Forelimb muscle (tissue), 1 donor: ENCODE measurements around the gene H6PD. TPM values are rescaled to one million over a fixed set of nuclear protein-coding genes. Genes with fewer than 3 reads are reported as not detected.

Experiments
- DNase-seq: peaks from one replicate; pipeline ENCODE4 v3.0.0-alpha.2; 2013; ENCODE audit warnings: low read depth
- polyA plus RNA-seq: library from polyadenylated mRNA; unstranded; fragments of 120-200 nt; gene quantifications from one replicate; pipeline ENCODE4 v1.2.1, GENCODE V29; 2013; ENCODE audit not compliant: insufficient read length

The H6PD gene
- polyA plus RNA-seq, 1 donor: 31.0 TPM

DNA sequence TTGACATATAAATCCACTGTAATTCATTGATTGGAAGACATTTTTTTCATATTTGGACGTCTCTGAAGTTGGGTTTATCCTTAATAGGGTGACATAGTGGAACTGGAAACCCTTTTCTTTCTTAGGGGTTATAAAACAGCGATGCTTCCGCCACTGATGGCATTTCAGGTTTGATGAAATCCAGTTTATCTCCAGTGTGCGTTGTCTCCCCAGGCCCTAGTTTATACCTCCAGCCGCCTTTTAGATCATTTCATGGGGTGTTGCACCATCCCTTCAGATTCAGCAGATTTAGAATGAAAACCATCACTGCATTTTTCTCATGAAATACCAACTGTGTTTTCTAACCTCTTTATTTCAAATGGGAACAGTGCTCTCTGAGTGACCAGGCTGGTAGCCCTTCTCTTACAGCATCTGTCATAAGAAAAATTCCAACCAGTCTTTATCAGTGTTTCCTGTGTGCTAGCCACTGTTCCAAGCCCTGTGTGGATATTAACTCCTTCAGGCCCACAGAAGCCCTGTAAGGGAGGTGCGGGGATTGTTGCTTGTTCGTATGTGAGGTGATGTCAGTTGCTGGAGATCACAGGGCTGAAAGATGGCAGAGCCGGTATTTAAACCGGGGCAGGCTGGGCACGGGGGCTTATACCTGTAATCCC lies 19.0 kb downstream of the H6PD start:
- no peak for DNase-seq

DNA sequence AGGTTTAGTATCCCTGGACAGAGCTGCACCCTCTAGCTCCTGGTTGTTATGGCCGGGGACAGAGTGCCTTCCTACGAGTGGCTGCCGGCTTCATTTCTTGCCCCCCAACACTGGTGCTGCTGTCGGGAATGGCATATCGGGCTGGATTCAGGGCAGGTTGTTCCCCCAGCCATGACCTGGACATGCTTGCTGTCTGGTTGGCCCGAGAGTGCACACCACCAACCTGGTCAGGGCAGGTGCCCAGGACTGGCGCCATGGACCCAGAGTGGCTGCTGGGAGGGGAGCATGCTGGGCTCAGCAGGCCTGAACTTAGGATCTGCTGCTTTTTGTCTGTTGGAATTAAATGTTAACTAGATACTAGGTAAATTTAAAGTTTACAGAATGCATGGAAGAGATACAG lies 21.8 kb downstream of the H6PD start:
- no peak for DNase-seq

DNA sequence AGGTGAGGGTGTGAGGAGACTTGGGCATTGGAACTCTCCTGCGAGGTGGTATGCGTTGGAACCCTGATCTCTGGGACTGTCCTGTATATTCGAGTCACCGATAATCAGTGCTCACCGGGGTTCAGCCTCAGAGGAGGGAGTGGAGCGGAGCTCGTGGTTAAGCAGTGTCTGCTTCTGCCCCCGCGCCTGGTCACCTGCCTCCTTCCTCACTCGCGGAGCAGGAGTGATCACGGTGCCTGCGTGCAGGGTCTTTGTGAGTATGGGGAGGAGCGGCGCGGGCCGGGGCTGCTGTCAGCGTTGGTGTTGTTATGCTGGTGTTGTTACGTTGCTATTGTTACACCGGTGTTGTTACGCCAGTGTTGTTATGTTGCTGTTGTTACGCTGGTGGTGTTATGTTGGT lies 23.3 kb downstream of the H6PD start:
- DNase-seq: no peak

DNA sequence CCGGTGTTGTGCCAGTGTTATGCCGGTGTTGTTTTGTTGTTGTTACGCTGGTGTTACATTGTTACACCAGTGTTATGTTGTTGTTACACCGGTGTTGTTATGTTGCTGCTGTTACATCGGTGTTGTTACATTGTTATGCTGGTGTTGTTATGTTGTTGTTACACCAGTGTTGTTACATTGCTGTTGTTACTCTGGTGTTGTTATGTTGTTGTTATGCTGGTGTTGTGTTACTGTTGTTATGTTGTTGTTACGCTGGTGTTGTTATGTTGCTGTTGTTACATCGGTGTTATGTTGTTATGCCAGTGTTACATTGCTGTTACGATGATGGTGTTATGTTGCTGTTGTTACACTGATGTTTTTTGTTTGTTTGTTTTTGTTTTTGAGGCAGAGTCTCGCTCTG lies 24.1 kb downstream of the H6PD start:
- no peak for DNase-seq

DNA sequence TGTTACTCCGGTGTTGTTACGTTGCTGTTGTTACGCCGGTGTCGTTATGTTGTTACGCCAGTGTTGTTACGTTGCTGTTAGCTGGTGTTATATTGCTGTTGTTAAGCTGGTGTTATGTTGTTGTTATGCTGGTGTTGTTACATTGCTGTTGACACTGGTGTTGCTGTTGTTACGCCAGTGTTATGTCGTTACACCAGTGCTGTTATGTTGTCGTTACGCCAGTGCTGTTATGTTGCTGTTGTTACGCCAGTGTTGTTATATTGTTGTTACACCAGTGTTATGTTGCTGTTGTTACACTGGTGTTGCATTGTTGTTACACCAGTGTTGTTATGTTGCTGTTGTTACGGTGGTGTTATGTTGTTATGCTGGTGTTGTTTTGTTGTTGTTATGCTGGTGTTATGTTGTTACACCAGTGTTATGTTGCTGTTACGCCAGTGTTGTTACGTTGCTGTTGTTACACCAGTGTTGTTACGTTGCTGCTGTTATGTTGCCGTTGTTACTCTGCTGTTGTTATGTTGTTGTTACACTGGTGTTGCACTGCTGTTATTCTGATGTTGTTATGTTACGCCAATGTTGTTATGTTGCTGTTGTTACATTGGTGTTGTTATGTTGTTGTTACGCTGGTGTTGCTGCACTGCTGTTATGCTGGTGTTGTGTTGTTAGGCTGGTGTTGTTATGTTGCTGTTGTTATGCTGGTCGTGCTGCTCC lies 25.6 kb downstream of the H6PD start:
- no peak for DNase-seq

DNA sequence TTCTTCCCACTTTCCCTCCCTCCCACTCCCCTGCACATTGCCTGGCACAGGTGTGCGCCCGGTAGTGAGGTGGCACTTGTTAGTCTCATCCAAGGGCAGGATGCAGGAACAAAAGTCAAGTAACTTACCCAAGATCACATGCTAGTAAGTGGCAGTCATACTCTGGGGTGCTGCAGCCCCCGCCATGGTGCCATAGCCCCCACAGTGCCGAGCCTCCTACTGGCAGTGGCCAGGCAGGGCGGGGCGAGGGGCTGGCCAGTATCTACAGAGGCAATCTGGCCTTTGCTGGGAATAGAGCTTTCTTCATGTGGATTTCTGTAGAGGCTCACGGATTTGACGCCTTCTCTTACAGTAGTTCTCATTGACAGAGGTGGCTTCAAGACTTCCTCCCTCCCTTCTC lies 26.9 kb downstream of the H6PD start:
- no peak for DNase-seq

DNA sequence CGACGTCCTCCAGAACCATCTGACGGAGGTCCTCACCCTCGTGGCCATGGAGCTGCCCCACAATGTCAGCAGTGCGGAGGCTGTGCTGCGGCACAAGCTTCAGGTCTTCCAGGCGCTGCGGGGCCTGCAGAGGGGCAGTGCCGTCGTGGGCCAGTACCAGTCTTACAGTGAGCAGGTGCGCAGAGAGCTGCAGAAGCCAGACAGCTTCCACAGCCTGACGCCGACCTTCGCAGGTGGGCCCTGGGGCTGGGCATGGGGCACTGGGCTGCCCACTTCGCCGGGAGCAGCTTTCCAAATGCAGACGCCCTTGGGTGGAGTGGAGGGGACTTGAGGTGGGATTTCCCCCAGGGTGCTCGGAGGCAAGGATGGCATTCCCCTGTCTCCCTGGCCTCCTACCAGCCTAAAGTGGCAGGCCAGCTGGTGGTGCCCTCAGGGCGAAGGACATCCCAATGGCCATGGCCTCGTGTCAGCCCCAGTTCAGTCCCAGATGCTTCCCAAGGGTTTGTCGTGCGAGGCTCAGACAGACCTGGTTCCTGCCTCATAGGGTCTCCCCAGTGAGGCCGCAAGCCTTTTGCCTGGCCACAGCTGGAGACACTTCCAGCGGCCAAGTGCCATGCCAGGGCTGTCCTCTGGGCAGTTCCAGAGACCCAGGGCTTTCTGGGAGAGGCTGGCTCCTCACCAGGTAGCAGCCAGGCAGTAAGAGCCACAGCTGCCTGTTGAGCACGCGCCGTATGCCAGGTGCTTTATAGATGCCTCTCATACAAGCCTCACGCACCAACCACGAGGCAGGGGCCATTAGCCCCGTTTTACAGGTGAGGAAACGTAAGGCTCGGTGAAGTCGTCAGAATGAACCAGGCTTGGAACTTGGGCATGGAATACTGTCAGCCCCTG lies 27.8 kb downstream of the H6PD start:
- no peak for DNase-seq

DNA sequence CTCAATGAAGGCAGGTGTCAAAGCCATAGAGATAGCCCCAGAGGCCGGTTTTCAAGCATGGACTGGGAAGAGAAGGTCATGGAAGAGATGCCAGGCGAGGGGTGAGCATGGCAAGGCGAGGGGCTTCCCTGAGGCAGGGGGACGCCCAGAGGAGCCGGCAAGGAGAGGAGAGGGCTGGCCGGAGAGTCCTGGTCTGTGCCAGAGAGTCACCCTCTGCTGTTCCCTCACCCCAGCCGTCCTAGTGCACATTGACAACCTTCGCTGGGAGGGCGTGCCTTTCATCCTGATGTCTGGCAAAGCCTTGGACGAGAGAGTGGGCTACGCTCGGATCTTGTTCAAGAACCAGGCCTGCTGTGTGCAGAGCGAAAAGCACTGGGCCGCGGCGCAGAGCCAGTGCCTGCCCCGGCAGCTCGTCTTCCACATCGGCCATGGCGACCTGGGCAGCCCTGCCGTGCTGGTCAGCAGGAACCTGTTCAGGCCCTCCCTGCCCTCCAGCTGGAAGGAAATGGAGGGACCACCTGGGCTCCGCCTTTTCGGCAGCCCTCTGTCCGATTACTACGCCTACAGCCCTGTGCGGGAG lies 28.8 kb downstream of the H6PD start:
- no peak for DNase-seq

DNA sequence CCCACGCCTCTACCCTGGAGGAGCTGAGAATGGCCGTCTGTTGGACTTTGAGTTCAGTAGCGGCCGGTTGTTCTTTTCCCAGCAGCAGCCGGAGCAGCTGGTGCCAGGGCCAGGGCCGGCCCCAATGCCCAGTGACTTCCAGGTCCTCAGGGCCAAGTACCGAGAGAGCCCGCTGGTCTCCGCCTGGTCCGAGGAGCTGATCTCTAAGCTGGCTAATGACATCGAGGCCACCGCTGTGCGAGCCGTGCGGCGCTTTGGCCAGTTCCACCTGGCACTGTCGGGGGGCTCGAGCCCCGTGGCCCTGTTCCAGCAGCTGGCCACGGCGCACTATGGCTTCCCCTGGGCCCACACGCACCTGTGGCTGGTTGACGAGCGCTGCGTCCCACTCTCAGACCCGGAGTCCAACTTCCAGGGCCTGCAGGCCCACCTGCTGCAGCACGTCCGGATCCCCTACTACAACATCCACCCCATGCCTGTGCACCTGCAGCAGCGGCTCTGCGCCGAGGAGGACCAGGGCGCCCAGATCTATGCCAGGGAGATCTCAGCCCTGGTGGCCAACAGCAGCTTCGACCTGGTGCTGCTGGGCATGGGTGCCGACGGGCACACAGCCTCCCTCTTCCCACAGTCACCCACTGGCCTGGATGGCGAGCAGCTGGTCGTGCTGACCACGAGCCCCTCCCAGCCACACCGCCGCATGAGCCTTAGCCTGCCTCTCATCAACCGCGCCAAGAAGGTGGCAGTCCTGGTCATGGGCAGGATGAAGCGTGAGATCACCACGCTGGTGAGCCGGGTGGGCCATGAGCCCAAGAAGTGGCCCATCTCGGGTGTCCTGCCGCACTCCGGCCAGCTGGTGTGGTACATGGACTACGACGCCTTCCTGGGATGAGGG lies 29.7 kb downstream of the H6PD start:
- no peak for DNase-seq

DNA sequence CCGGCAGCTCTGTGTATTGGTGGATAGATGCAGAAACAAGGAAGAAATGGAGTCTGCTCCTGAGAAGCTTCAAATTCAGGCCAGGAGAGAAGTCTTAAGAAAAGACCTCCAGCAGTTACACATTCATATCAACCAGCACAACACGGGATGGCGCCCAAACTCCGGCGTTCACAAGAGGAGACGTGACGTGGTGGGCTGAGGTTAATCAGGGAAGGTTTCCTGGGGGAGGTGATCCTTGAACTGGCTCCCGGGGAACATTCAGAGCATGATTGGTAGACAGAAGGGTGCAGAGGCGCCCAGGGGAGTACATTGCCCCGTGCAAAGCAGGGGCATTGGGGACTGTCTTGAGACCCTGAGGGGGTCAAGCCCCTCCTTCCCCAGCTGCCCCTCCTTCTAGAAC lies 30.5 kb downstream of the H6PD start:
- DNase-seq: no peak

DNA sequence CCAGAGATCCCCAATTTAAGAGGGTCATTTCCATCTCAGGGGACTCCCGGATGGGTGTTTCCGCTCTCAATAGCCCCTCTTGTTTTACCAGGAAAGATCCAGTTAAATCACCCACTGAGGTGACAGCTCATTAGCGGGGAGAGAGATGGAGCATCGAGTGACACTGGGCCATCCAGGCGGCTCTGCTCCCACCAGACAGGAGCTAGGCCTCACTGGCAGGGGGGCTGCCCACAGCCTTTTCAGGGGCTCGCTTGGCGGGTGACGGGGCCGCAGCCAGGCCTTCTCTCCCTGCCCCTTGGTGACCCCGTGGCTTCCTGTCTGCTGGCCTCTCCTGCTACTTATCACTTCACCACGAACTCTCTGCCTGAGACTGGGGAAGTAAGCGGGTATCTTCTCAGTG lies 31.4 kb downstream of the H6PD start:
- DNase-seq: no peak

DNA sequence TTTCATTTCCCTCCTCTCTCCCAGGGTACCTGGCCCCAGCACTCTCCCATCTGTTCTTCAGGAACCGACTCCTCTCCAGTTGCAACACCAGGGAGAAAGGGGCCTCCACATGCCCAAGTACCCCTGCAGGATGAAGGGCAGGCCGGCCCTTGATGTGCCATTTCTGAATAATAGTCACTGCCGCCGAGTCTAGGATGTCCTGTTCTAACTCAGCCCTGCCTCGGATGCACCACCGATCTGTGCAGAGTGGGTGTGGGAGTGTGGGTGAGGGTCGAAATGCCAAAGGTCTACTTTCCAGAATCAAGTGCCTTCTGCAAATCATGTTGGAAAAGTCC lies 32.7 kb downstream of the H6PD start:
- no peak for DNase-seq

DNA sequence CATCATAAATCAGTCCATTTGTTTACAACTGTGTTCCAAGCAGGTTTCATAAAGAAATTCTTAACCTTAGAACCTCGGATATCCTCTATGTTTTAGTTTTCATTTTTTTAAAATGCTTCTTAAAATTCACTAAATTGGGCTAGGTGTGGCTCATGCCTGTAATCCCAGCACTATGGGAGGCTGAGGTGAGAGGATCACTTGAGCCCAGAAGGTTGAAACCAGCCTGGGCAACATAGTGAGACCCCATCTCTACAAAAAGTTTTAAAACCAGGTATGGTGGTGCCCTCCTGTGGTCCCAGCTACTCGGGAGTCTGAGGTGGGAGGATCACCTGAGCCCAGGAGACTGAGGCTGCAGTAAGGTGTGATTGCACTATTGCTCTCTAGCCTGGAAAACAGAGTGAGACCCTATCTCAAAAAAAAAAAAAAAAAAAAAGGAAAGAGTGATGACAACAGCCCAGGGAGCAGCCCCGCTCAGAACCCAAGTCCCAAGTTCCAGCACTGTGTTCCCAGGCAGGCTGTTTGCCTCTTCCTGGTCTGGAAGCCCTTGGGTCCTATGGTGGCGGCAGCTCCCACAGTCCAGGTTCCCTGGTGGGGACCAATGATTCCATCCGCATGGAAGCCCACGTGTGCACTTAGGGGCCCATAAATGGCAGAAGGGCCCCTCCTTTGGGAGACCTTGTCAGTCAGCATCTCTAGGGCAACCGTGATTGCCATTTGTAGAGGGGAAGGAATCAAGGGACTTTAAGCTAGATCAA lies 33.4 kb downstream of the H6PD start:
- DNase-seq: no peak

DNA sequence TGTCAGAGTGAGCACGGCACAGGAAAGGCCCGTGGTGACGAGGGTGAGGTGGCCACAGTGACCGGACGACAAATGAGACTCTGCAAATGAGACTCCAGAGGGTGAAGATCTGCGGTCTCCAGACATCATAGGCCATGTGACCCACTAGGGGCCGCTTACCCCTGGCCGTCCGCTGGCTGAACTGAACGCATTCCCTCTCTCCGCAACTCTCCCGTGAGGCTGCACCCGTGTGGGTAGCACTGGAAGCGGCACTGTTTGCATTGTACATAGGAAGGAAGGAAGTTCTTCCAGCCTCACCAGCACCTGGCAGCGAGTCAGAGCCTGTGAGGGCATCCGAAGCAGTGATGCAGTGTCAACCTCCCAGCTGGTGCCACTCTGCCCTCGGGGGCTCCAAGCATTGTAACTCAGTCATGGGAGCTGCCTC lies 34.5 kb downstream of the H6PD start:
- no peak for DNase-seq

DNA sequence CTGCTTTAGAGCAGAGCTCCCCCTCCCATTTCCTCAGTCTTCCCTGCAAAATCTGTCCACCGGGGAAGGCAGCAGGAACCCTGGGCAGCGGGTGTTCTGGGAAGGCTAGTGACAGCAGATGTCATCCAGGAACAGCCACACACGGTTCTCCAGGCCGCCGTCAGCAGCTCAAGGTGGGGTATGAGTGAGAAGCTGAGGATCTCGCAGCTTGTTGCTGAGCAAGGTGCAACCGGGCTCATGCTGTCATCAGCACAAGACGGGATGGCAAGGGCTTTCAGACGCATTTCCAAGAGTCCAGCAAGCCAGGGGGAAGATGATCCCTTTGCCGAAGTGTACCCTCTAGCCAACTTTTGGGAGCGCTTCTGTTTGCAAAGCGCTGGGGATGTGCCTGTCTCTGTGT lies 35.1 kb downstream of the H6PD start:
- no peak for DNase-seq

DNA sequence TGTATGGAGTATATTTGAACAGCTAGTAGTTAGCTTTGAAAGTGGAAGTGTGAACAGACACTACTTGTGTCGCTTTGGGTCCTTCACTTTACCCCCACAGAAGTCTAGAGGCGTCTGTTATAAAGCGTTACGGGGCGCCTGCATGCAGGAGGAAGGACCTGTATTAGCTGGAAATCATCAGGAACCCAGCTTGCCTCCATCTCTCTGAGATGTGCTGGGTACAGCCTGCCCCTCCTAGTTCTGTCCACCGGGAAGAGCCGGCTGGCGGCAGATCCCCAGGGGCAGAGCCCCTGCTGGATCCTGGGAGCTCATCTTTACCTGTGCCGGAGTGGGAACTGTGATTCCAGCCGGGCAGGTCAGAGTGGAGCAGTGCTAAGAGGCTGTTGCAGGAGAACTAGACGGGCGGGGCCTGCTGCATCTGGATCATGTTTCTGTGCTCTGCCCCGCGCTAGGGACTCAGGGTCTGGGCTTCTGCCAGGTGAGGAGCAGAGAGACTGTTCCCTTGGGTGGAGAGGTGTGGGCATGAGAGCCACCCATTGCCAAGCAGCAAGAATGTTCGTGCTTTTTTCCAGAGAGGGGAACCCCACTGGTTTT lies 35.8 kb downstream of the H6PD start:
- DNase-seq: no peak

DNA sequence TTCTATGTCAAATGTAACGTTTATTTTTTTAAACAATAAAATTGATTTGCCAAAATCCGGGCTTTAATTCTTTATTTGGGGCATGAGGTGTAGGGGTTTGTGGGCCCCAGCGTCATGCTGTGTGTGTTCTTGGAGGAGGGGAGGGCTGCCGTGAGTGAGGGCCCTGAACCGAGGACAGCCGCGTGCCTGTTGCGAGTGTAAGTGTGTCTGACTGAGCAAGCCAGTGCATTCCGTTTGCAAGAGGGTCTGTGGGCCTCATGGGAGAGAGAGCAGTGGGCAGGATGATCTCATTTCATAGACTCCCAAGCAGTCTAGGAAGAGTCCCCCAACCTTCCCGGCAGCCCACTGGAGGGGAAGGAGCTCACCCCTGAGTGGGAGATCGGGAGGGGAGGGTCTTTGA lies 36.7 kb downstream of the H6PD start:
- no peak for DNase-seq

DNA sequence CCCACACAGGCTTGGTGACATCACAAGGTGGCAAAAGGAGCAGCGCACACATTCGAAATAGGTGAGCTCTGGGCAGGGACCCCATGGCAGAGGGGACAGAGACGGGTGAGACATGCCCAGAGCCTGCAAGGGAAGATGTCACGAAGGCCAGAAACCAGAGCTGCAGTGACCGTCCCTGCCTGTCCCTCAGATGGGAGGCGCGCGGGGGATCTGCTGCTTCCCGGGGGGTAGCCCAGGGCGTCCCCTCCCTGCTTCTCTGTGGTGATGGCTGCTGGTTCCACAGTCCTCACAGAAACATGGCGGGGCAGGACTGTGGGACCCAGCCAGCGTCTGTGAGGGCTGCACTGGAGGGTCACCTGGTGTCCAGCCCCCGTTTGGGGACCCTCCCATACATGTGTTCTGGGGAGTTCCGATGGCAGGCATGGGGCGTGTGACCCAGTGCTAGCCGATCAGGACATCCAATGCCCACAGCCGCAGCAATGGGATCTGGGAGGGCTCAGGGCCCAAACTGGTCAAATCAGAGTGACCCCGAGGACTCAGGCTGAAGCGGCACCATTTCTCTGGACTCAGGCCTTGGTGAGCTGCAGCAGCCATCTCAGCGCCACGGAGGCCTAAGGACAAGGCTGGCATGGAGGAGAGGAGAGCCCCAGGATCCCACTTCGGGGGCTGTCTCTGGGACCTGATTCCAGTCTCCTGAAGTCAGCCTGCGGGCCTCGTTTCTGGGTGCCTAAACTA lies 37.5 kb downstream of the H6PD start:
- DNase-seq: no peak

DNA sequence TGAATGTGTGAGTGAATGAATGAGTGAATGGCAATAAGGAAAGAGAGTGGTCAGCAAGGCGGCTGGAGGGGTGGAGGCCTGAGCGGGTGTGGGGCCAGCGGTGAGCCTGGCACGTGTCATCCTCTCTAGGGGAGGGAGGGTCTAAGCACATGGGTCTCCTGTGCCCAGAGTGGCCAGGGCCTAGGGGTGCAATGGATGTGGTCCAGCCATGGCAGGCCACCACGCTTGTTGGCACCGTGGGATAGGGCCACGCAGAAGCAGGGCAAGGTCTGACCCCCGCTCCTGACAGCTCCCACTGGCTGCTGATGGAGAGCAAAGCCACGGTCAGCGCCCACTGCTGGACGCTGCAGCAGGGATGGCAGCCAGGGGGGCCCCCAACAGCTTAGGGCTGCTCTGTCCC lies 38.6 kb downstream of the H6PD start:
- no peak for DNase-seq

DNA sequence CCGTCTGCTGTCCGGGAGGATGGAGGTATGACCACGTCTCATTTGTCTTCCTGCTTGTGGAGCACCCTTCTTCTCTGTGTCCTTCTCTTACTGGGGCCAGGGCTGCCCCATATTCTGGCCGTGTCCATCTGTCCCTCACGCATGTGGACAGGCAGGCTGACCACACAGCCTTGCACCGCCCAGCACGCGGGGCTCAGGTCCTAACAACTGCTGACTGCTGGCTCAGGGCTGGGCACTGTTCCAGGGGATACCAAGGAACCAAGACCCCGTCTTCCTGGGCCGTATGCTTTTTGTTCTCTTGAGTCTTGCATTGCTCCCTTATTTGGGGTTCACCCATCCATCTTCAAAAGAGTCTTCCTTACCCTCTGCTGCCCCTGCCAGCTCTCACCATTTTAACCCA lies 40.6 kb downstream of the H6PD start:
- DNase-seq: no peak
